ENCODE results near the gene LIN52. TPM values are rescaled to one million over a fixed set of nuclear protein-coding genes. Genes with fewer than 3 reads are reported as not detected.

The LIN52 gene
- total RNA-seq, 1 donor from 2014 or later = 7.3 TPM

GRCh38 chr14:74083161-74083560 lies 1.6 kb upstream of the LIN52 start:
- Mint-ChIP-seq H3K9me3 (ENCODE audit: unreplicated experiment) (no peaks in the 10 kb centered on the region), H3K4me1 (ENCODE audit: unreplicated experiment) (peaks cover 26% of the 10 kb centered on the region), H3K27me3 (ENCODE audit: unreplicated experiment) (peaks cover 7% of the 10 kb centered on the region), H3K27ac (ENCODE audit: unreplicated experiment) (no peak overlapping the region), H3K36me3 (ENCODE audit: low read depth, unreplicated experiment) (no peaks in the 10 kb centered on the region), H3K4me3 (ENCODE audit: unreplicated experiment) (peak overlapping the region; percentile 97)
- no peak for DNase-seq (ENCODE audit: low spot score)
- TF ChIP-seq, protein P1, sequence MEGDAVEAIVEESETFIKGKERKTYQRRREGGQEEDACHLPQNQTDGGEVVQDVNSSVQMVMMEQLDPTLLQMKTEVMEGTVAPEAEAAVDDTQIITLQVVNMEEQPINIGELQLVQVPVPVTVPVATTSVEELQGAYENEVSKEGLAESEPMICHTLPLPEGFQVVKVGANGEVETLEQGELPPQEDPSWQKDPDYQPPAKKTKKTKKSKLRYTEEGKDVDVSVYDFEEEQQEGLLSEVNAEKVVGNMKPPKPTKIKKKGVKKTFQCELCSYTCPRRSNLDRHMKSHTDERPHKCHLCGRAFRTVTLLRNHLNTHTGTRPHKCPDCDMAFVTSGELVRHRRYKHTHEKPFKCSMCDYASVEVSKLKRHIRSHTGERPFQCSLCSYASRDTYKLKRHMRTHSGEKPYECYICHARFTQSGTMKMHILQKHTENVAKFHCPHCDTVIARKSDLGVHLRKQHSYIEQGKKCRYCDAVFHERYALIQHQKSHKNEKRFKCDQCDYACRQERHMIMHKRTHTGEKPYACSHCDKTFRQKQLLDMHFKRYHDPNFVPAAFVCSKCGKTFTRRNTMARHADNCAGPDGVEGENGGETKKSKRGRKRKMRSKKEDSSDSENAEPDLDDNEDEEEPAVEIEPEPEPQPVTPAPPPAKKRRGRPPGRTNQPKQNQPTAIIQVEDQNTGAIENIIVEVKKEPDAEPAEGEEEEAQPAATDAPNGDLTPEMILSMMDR (IDR thresholded peaks at IDR 0.05; ENCODE audit: unreplicated experiment) = no peak

DNA sequence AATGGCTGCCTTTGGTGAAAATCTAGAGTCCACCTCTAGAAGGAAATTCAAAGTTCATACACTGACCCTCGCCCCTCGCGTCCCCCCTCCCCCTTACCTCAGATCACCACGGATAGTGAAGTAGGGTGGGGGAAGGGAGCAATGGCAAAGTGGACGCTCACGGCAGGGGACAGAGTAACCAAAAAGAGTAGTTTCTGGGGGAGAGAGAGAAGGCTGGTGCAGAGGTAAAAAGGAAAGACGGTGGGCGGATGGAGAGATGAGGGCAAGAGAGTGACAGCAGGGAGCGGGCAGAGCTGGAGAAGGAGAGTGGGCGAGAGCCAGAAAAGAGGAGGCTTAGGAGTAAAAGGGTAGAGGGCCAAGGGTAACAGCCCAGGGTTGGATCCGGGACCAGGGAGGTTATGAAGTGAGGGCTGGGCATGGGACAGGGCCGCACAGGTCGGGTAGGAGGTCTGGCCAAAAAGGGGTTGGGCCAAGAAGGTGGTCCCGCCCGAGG lies 926 bp upstream of the LIN52 start:
- H3K4me3 Mint-ChIP-seq (ENCODE audit: unreplicated experiment) = peak overlapping the region; percentile 97
- TF ChIP-seq, protein P1 (IDR thresholded peaks at IDR 0.05; ENCODE audit: unreplicated experiment) = no peak
- H3K27me3 Mint-ChIP-seq (ENCODE audit: unreplicated experiment) = peaks cover 7% of the 10 kb centered on the region
- no peak for DNase-seq (ENCODE audit: low spot score)
- peak overlapping the region; percentile 85 for H3K27ac Mint-ChIP-seq (ENCODE audit: unreplicated experiment)
- H3K36me3 Mint-ChIP-seq (ENCODE audit: low read depth, unreplicated experiment) = no peaks in the 10 kb centered on the region
- H3K9me3 Mint-ChIP-seq (ENCODE audit: unreplicated experiment) = no peaks in the 10 kb centered on the region
- peaks cover 26% of the 10 kb centered on the region for H3K4me1 Mint-ChIP-seq (ENCODE audit: unreplicated experiment)

DNA sequence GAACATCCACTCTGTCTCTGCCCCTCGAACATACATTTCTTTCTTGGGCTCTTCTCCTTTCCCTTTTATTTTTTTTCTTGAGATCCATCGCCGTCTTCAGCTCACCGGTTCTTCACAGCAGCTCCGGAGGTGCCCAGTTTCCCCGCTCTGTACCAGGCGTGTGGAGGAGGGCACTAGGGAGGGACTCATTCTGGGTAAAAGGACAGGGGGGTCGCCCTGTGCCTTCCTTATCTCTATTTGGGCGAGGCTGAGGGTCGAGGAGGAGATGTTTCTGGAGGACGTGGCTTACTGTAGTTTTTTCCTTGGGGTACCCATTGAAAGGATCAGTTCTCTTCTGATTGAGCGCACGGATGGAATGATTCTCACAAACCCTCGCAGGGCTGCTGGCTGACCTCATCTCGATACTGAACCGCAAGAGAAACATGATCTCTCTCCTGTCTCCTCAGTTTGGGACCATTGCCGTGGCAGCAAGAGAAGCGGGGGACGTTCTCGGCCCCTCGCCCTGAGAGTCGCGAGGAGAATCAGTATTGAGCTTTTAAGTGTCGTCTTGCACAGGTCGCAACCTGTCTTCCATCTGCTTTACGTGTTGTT lies 386 bp downstream of the LIN52 start:
- H3K27me3 Mint-ChIP-seq (ENCODE audit: unreplicated experiment) = peaks cover 9% of the 10 kb centered on the region
- H3K36me3 Mint-ChIP-seq (ENCODE audit: low read depth, unreplicated experiment) = no peaks in the 10 kb centered on the region
- no peaks in the 10 kb centered on the region for H3K9me3 Mint-ChIP-seq (ENCODE audit: unreplicated experiment)
- no peak for DNase-seq (ENCODE audit: low spot score)
- H3K4me3 Mint-ChIP-seq (ENCODE audit: unreplicated experiment) = peak overlapping the region; percentile 97
- H3K27ac Mint-ChIP-seq (ENCODE audit: unreplicated experiment) = peak overlapping the region; percentile 88
- peaks cover 26% of the 10 kb centered on the region for H3K4me1 Mint-ChIP-seq (ENCODE audit: unreplicated experiment)
- TF ChIP-seq, protein P1 (IDR thresholded peaks at IDR 0.05; ENCODE audit: unreplicated experiment) = no peak

- TF ChIP-seq, protein P1 (IDR thresholded peaks at IDR 0.05; ENCODE audit: unreplicated experiment) = no peak
- H3K36me3 Mint-ChIP-seq (ENCODE audit: low read depth, unreplicated experiment) = no peaks in the 10 kb centered on the region
- no peak overlapping the region for H3K27ac Mint-ChIP-seq (ENCODE audit: unreplicated experiment)
- H3K9me3 Mint-ChIP-seq (ENCODE audit: unreplicated experiment) = no peaks in the 10 kb centered on the region
- H3K4me3 Mint-ChIP-seq (ENCODE audit: unreplicated experiment) = peak overlapping the region; percentile 97
- peaks cover 9% of the 10 kb centered on the region for H3K27me3 Mint-ChIP-seq (ENCODE audit: unreplicated experiment)
- peaks cover 25% of the 10 kb centered on the region for H3K4me1 Mint-ChIP-seq (ENCODE audit: unreplicated experiment)
- DNase-seq (ENCODE audit: low spot score) = no peak
Observed at GRCh38 chr14:74085828-74086227, 1.1 kb downstream of the LIN52 start.

GRCh38 chr14:74089251-74090020 lies 4.7 kb downstream of the LIN52 start:
- Mint-ChIP-seq H3K4me3 (ENCODE audit: unreplicated experiment) (no peak overlapping the region), H3K36me3 (ENCODE audit: low read depth, unreplicated experiment) (no peaks in the 10 kb centered on the region), H3K9me3 (ENCODE audit: unreplicated experiment) (no peaks in the 10 kb centered on the region), H3K27ac (ENCODE audit: unreplicated experiment) (no peak overlapping the region), H3K4me1 (ENCODE audit: unreplicated experiment) (peaks cover 9% of the 10 kb centered on the region), H3K27me3 (ENCODE audit: unreplicated experiment) (peaks cover 9% of the 10 kb centered on the region)
- DNase-seq (ENCODE audit: low spot score) = no peak
- TF ChIP-seq, protein P1 (IDR thresholded peaks at IDR 0.05; ENCODE audit: unreplicated experiment) = no peak

Measured in endothelial cell (in vitro differentiated cells).